Stimulated activated CD8-positive, alpha-beta memory T cell treated with anti-CD3 and anti-CD28 coated beads, Interleukin-12 subunit alpha, Interleukin-12 subunit beta, amount 100 ng/mL, for 4 hours (primary cell): ENCODE data around the gene FNDC3A.
"Not testable (repeated sequence)": the region's sequence is repeated elsewhere in the genome, so short reads cannot be mapped to it uniquely, and the experiment has no call there.

Experiments used
- DNase-seq: peaks from one replicate; pipeline ENCODE4 v3.0.0-alpha.2; 2020; ENCODE audit warnings: low read depth

The FNDC3A gene

DNA sequence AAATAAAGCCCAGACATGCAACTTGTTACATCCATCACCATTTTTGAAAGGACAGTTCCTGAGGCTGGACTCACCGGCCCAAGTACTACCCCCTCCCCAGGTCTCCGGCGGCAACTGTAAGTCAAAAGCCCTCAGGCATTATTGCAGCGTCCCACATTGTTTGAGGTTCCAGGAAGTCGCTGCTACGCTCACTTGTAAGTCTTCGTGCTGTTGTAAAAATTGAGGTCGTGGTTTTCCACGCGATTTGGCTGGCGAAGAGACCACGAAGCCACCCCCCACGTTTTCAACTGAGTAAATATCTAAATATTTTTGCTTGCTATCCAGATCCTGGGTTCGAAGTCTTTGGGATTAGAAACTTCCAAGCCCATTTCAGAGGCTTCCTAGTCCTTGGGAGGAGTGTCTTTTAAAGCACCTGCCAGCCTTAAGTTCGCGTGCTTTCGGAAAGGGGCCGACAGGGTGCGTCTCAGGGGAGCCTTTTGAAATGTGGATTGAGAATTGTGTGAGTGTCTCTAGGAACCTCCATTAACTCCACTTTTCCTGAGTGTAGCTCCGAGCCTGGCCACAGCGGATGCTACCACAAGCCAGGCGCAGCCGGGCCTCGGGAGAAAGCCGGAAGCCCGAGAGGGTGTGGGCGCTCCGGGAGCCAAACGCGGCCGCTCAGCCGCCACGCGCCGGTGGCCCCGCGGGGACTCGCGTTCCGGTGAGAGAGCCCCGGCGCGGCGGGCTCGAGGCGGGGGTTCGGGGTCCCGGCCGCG is 434 bp upstream of the FNDC3A start:
- no peak for DNase-seq

DNA sequence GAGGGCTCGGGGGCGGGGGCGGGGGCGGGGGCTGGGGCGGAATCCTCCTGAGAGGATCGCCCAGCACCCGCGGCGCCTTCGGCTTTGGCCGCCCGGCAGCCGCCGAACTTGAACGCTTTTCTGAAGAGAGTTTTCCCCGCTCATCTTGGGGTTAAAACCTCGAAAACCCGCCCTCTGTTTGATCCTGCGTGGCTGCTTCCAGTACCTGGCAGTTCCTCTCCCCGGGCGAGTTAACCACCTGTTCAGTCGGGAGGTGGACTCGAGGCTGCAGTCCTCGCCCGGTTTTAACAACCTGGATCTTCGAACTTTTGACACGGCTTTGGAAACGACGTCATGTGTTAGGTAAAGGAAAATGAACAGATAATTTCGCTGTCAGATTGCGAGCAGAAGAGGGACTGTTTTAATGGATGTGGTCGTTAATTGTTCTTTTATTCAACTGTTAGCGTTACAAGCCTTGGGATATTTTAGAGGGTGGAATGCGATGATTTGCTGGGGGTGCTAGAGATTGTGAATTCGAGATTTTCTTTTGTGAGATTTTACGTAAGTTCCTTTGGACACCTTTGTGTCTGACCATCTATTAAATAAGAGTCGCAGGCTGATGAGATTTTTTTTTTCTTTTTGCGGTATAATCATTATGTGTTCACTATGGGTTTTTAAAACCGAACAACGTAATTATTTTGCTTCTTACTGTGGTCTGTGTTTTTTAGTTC is 1.0 kb downstream of the FNDC3A start:
- no peak for DNase-seq

DNA sequence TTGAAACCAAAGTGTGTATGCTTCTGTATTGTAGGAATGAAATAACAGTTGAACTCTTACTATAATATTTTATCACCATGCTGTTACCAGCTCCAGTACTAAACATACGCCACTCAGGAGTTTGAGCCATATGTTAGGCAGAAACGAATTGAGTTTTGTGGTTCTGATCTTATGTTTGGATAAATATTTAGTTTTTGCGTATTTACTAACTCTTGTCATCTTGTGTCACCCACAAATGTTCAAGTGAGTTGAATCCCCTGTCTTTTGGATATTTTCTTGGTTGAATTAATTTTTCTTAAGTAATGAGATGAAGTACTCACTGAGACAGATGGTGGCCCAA is 1.5 kb downstream of the FNDC3A start:
- DNase-seq, result no peak

DNA sequence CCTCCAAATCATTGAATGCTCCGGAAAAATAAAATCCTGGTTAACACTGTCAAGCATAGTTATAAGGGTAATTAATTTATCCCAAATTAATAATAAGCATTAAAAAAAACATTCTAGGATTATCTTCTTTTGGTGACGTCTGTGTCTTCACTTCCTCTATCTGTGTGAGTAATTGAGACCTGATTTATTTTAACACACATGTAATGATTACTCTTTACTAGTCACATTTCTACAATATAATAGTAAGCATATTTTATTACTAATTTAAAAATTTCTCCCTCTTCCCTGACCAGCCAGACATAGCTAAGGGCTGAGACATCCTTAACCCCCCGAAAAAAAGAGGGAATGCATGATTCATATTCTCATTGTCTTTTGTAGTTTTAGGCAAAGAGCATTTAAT is 2.3 kb downstream of the FNDC3A start:
- no peak for DNase-seq

DNA sequence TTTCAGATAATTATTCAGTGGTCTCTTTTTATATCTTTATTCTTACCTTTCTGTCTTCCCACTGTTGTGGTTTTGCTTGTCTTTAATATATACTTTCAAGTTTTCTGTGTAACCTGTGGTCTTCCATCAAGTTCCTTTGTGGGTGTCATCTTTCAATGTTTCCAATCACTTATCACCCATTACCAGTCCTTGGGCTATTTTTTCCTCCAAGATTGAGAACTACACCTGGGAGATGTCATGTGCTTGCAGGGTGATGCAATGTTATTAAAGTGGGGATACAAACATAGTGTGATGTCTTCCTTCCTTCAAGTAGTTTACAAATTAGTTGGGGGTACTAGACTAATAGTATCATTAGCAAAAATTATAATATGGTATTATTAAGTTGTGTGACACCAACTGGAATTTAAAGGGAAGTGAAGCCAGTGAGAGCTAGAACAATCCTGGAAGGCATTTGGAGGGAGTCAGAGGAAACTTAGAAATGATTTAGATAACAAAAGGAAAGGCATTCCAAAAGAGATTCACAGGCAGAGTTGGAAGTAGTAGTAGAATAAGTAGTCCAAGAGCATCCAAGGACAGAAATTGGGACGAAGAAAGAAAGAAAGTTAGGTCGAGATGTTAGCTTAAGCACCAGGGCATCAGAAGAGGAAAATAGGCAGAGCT is 3.4 kb downstream of the FNDC3A start:
- DNase-seq, result no peak

DNA sequence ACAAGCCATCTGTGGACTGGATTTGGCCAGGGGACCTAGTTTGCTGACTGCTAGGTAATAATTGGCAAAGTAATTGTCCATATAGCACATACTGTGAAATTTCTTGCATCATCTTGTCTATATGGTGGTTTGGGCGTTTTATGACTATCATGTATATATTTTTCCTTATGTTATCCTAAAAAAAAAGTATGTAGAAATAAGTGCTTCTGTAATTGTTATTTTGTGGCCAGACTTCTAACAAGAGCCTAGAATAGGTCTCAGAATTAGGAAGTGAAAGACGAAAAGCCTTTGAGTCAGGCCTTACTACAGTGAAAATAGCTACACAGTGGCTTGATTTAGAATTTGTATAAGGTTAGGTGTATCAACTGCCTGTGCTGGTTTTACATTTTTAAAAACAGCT is 4.2 kb downstream of the FNDC3A start:
- no peak for DNase-seq

DNA sequence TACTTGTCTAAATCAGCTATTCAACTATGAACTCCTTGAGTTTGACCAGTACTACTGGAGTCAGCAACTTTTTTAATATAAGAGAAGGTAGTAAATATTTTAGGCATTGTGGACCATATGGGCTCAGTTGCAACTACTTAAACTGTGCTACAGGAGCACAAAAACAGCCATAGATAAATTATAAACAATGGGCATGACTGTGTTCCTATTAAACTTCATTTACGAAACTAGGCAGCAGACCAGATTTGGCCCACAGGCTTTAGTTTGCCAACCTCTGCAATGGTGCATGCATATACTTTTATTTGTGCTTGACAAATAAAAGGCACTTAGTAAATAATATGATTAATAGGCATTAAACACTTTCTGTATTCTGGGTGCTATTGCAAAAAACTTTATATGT is 7.6 kb downstream of the FNDC3A start:
- no peak for DNase-seq

DNA sequence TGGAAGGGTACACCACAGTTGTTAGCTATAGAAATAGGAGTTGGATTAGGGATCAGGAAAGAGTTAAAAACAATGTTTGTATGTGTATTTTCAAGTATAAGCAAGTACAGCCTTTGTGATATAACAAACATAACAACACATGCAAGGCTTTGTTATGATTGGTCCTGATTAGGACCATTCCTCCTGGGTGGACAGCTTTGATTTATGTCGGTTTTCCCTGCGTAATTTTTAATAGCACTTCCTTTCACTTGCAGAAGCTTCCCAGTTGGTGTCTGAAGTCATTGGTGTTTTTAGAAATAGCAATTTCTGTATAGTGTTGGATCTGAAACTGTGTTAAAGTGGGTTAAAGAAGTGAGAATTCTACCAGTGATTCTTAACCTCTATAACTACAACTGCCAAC is 10.0 kb downstream of the FNDC3A start:
- DNase-seq, result no peak

DNA sequence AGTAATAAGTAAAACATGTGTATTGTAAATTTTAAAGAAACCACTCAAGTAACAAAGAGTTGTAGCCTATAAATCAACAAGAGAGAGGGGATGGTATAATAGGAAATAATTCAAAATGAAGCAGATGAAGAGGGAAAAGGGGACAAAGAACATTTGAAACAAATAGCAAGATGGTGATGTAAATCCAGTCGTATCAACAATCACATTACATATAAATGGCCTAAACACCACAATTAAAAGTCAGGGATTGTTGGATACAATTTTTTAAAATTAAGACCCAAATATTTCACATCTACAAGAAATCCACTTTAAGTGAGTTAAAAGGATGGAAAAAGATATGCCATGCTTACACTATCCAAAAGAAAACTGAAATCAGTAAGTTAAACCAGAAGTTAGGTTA is 15.2 kb downstream of the FNDC3A start:
- DNase-seq, result no peak

DNA sequence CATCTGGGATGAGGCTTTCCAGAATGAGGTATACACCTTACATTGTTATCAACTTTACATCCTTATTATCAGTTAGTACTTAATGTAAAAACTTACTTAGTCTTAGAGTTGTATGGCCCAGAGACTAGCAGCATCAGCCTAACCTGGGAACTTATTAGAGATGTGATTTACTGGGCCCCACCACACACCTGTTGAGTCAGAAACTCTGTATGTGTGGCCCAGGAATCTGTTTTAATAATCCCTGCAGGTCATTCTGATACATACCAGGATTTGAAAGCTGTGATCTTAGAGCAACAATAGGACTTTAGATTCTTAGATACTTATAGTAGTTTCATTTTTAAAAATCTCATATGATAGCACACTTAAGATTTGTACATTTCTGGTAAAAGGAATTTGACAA is 17.4 kb downstream of the FNDC3A start:
- DNase-seq, result no peak

DNA sequence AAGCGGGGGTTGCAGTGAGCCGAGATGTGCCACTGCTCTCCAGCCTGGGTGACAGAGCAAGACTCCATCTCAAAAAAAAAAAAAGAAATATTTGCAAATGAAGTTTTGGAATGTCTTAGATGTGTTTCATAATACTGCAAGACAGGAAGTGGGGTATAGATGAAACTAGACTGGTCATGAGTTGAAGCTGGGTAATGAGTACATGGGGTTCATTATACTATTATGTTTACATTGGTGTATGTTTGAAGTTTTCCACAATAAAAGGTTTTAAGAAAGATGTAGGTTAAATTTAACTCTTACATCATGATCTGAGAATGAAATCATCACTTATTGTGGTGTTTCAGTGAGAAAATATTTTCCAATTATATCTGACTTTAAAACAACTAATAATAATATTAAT is 19.0 kb downstream of the FNDC3A start:
- DNase-seq, result no peak

DNA sequence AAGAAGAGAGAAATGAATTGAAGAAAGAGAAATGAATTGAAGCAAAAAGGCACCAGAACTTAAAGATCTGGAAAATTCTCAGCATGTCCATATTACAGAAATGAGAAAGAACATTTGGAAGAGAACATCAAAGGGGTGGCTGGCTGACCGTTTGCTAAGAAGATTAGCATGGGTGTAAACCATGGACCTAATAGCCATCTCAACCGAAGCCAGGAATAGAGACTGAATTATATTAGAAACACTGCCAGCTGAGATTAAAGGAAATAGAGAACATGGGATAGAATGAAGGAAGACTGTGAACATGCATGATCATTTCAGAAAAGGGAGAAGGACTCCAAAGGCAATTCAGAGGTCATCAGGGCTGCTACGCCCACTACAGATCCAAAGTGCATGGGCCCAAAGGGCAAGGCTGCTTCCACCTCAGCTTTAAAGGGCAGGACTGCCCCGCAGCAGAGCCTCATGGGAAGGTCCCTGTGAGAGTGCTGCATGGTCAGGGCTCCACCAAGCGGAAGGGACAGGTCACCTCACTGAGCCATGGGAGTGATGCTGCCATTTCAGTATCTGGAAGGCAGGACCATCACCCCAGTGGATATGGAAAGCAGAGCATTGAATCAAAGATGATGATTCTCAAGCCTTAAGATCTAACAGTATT is 23.1 kb downstream of the FNDC3A start:
- no peak for DNase-seq

DNA sequence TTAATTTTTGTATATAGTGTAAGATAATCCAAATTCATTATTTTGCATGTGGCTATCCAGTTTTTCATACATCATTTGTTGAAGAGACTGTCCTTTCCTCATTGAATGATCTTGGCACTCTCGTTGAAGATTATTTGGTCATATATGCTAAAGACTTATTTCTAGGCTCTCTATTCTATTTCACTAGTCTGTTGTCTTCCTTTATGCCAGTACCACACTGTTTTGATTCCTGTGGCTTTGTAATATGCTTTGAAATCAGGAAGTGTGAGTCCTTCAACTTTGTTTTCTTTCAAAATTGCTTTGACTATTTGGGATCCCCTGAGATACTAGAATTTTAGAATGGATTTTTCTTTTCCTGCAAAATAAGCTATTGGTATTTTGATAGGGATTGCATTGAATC is 24.5 kb downstream of the FNDC3A start:
- DNase-seq, result no peak

DNA sequence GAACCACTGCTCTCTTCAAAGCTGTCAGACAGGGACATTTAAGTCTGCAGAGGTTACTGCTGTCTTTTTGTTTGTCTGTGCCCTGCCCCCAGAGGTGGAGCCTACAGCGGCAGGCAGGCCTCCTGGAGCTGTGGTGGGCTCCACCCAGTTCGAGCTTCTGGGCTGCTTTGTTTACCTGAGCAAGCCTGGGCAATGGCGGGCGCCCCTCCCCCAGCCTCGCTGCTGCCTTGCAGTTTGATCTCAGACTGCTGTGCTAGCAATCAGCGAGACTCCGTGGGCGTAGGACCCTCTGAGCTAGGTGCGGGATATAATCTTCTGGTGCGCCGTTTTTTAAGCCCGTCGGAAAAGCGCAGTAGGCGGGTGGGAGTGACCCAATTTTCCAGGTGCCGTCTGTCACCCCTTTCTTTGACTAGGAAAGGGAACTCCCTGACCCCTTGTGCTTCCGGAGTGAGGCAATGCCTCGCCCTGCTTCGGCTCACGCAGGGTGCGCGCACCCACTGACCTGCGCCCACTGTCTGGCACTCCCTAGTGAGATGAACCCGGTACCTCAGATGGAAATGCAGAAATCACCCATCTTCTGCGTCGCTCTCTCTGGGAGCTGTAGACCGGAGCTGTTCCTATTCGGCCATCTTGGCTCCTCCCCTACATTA is 43.4 kb downstream of the FNDC3A start:
- DNase-seq, result not testable (repeated sequence)

DNA sequence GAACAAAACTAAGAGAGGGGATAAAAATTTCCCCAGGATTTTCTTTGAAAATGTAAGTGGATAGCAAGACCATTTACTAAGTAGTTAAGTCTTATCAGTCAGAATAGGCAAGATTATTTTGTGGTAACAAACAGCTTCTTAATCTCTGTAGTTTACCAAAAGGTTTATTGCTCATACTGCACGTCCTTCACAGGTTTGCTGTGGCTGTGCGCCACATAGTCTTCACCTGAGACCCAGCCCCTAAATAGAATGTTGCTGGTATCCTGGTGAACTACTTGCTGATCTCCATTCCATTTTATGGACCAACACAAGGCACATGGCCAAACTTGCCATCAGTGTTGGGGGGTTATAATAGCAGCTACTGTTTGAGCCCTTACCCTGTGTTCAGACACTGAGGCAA is 44.6 kb downstream of the FNDC3A start:
- DNase-seq, result no peak

DNA sequence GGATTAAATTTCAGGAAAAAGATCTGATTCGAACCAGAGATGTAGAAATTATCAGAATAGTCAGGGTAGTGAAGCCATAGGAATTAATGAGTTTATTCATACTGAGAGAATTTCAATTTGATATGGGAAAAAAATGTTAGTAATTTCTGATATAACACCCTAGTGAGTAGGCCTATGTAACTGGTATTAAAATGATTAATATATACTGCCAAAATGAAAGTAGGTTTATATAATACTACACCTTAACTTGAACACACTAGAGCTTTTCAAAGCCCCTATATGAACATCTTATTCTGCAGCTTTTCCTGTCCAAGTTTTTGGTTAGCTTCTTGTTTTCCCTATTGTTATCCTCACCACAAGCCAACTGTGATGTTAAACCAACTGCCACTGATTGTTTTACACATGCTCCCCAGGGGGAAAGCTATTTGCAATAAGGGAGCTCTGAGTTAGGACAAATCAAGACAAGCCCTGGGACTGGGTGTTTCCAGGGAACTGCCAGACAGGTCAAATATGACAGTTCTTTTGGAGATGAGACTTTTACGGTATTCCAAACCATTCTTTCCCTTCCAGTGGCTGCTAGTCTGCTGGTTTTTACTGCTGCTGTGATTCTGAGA is 45.3 kb downstream of the FNDC3A start:
- no peak for DNase-seq

DNA sequence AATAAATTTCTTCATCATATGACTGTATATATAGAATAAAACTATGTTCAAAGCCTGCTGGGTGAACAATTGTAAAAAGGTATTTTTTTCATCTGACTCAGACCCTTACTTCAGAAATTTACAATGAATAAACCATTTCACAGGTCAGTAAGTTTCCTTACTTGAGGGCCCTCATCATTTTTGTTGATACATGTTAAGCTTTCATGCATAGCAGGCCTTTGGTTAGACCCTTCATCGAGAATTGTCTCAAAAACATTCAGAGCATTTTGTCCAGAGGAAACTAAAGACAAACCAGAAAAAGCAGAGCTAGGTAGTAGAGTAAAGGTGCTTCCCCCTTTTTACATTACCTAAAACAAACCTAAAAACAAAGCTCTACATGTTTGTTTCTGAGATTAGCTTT is 46.2 kb downstream of the FNDC3A start:
- DNase-seq, result no peak

DNA sequence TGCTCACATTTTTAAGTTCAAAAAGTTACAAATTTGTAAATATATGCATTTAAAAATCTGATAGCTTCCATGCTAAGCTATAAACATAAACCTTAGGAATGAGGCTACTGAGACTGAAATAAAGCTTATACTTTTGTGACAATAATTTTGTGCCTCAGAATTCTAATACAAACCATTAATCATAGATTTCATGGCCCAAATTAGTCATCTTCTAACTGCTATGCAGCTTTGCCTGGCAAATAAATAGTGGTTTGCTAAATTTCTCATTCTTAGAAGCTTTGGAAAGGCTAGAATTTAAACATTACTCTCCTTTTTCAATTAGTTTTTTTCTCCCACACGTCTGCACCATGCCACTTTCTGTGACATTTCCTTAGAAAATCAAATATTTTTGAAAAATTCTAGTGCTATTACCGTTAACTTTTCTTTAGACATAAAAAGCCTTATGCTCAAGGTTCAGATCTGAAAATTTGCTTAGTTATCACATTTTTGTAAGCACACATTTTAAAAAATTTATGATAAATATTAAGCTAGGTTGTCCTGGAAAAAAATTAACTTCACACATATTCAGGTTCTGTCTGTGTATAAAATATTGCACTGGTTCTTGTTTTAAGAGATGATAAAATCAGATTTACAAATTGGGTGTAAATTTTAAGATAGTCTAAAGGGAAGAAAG is 46.9 kb downstream of the FNDC3A start:
- no peak for DNase-seq

DNA sequence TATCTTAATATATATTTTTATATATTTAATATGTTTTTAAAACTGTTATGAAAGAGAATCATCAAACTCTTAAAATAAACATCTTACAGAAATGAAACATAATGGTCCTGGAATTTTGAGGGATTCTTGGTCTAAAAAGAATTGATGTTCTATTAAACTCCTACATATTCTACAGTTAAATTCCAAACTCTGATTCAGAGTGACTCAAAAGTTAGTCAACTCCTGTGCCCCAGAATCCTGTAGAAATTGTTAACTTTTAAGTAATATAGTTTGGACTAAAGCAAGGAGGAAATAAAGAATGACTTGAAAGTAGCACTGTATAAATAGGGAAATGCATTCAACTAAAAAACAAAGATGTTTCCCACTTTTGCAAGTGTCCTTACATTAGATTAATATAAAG is 47.7 kb downstream of the FNDC3A start:
- no peak for DNase-seq

DNA sequence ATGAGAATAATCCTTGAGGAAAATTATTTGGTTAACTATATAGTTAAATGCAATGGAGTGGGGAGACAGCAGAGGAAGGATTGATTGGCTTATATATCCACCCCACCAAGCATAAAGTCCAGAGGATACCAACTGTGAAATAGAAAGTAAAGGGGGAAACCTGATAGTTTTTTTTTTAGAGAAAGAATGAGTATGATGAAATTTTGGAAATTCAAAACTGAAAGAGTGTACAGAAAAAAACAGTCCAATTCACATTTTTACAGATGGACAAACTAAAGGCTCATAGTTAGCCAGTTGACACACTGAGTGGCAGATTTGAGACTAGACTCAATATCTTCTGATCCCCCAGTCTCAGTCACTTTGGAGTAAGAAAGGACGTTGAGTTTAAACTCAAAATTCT is 51.1 kb downstream of the FNDC3A start:
- DNase-seq, result no peak

DNA sequence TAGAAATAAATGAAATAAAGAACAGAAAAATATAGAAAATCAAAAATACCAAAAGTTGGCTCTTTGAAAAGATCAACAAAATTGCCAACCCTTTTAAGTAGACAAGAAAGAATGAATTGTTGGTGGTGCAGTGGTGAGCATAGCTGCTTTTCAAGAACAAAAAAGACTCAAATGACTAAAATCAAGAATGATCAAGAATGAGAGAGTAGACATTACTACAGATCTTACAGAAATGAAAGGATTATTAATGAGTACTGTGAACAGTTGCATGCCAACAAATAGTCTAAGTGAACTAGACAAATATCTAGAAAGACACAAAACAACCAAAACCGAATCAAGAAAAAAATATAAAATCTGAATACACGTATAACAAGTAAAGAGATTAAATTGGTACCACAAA is 53.9 kb downstream of the FNDC3A start:
- DNase-seq, result no peak

DNA sequence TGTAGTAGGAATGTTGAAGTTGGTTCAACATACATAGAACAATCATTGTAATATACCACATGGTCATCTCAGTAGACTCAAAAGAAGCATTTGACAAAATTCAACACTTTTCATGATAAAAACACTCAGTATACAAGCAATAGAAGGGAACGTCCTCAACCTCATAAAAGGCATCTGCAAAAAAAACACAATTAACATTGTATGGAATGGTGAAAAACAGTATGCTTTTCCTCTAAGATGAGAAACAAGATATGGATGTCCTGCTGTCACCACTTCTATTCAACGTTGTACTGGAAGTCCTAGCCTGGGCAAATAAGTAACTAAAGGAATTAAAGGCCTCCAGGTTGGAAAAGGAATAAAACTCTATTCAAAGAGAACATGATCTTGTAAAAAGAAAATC is 54.5 kb downstream of the FNDC3A start:
- no peak for DNase-seq
